PC-9 (cell line): ENCODE data around the gene RCAN1.

Experiments used
- CTCF ChIP-seq: fragments of 200-600 bp; sonication (generic); conservative IDR thresholded peaks from 2 replicates; pipeline ENCODE4 v1.6.1; 2017; ENCODE audit warnings: mixed run types, antibody characterized with exemption, mild to moderate bottlenecking, moderate library complexity
- EZH2 ChIP-seq: fragments of 200-600 bp; sonication (generic); IDR thresholded peaks from 2 replicates; pipeline ENCODE4 v1.8.0; 2017; ENCODE audit warnings: antibody characterized with exemption, low read depth

GRCh38 chr21:34632498-34632897 lies 17.6 kb upstream of the RCAN1 start:
- no peak for TF ChIP-seq EZH2
- no peak for TF ChIP-seq CTCF
